ENCODE data around the gene ACY1. TPM values are rescaled to one million over a fixed set of nuclear protein-coding genes. Genes with fewer than 3 reads are reported as not detected.

The ACY1 gene
- 50.3 TPM for total RNA-seq (2021; ENCODE audit: unreplicated experiment)
- 110 TPM for polyA plus RNA-seq (2012; ENCODE audit: insufficient read length)
- percentile 65 among the genes with signal in this experiment for Bru-seq, nascent RNA
- BruChase-seq, experiment 1, labeled RNA remaining after a 2-hour chase, result percentile 53 among the genes with signal in this experiment
- percentile 67 among the genes with signal in this experiment for BruChase-seq, experiment 2, labeled RNA remaining after a 6-hour chase
- long read RNA-seq, transcript ACY1-215 (15 exons, 1,684 nt), result major isoform, 18 of 43 reads
- long read RNA-seq, partial matches to known transcripts, result 7 of 43 reads
- long read RNA-seq, other reads (novel, unspliced or antisense), result 15 of 43 reads

GRCh38 chr3:51982838-51983577, at the start of gene ACY1:
Gene ACY1 (plus strand): TSS chr3:51983535. CDS start chr3:51984065, 530 bp downstream.
- H3K9me3 ChIP-seq (ENCODE audit: control insufficient read depth, insufficient read depth, low read depth, low read length), result no peaks in the 10 kb centered on the region
- H3K27ac ChIP-seq (ENCODE audit: low read length), result peak within 1 kb of the TSS; percentile 89
- CTCF ChIA-PET, result interaction anchor here (0.7 to 1.6 kb wide), 5 partner anchors 9 to 41 kb away, joined by 3 to 9 read pairs (median 3); partner anchors contain the start of genes ABHD14B and RRP9
- in situ Hi-C loops (cut with HindIII; ENCODE audit: low pct_unique_long_range_greater_than_20kb, low sequenced_read_pairs), result no loop called here
- POLR2A ChIA-PET, result interaction anchor here (0.7 to 1.1 kb wide), 3 partner anchors 8 to 74 kb away, joined by 3 to 4 read pairs (median 3); no protein-coding TSS in a partner anchor
- TF ChIP-seq, protein P1, sequence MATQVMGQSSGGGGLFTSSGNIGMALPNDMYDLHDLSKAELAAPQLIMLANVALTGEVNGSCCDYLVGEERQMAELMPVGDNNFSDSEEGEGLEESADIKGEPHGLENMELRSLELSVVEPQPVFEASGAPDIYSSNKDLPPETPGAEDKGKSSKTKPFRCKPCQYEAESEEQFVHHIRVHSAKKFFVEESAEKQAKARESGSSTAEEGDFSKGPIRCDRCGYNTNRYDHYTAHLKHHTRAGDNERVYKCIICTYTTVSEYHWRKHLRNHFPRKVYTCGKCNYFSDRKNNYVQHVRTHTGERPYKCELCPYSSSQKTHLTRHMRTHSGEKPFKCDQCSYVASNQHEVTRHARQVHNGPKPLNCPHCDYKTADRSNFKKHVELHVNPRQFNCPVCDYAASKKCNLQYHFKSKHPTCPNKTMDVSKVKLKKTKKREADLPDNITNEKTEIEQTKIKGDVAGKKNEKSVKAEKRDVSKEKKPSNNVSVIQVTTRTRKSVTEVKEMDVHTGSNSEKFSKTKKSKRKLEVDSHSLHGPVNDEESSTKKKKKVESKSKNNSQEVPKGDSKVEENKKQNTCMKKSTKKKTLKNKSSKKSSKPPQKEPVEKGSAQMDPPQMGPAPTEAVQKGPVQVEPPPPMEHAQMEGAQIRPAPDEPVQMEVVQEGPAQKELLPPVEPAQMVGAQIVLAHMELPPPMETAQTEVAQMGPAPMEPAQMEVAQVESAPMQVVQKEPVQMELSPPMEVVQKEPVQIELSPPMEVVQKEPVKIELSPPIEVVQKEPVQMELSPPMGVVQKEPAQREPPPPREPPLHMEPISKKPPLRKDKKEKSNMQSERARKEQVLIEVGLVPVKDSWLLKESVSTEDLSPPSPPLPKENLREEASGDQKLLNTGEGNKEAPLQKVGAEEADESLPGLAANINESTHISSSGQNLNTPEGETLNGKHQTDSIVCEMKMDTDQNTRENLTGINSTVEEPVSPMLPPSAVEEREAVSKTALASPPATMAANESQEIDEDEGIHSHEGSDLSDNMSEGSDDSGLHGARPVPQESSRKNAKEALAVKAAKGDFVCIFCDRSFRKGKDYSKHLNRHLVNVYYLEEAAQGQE (IDR thresholded peaks at IDR 0.05; ENCODE audit: insufficient read depth in 1 of 2, low read depth in 2 of 2, low read length in 1 of 2), result no peak
- TF ChIP-seq, protein P2, sequence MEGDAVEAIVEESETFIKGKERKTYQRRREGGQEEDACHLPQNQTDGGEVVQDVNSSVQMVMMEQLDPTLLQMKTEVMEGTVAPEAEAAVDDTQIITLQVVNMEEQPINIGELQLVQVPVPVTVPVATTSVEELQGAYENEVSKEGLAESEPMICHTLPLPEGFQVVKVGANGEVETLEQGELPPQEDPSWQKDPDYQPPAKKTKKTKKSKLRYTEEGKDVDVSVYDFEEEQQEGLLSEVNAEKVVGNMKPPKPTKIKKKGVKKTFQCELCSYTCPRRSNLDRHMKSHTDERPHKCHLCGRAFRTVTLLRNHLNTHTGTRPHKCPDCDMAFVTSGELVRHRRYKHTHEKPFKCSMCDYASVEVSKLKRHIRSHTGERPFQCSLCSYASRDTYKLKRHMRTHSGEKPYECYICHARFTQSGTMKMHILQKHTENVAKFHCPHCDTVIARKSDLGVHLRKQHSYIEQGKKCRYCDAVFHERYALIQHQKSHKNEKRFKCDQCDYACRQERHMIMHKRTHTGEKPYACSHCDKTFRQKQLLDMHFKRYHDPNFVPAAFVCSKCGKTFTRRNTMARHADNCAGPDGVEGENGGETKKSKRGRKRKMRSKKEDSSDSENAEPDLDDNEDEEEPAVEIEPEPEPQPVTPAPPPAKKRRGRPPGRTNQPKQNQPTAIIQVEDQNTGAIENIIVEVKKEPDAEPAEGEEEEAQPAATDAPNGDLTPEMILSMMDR (IDR thresholded peaks at IDR 0.05), result no peak
- TF ChIP-seq SIN3A (IDR thresholded peaks at IDR 0.05; ENCODE audit: borderline replicate concordance, insufficient read depth, low read depth, low read length), result peak; percentile 48; the same call in 1 of the 2 replicates
- peak; percentile 79 for TF ChIP-seq POLR2AphosphoS5 (IDR thresholded peaks at IDR 0.05; ENCODE audit: low read depth, low read length)
- TF ChIP-seq TCF7L2 (IDR thresholded peaks at IDR 0.05; ENCODE audit: low read depth, low read length), result no peak
- peaks cover 12% of the 10 kb centered on the region for H3K4me1 ChIP-seq (ENCODE audit: control insufficient read depth, insufficient read depth, low read length)
- intact Hi-C loops (cut with micrococcal nuclease; ENCODE audit: unreplicated experiment), result no loop called here
- H3K27me3 ChIP-seq (ENCODE audit: control insufficient read depth, insufficient read depth, low read length), result no peaks in the 10 kb centered on the region
- DNase-seq (ENCODE audit: low read depth, low spot score) (no peak), ATAC-seq (peak; percentile 91)
- peak within 1 kb of the TSS; percentile 63 to 73 for H3K4me3 ChIP-seq (ENCODE audit: low read depth in 2 of 2, low read length in 2 of 2)
- no peaks in the 10 kb centered on the region for H3K36me3 ChIP-seq (ENCODE audit: control insufficient read depth, insufficient read depth, low read length)
- BruUV-seq (replicated peaks), result no TSS peak

- CTCF ChIA-PET, result no interaction called here
- no peaks in the 10 kb centered on the region for H3K36me3 ChIP-seq (ENCODE audit: control insufficient read depth, insufficient read depth, low read length)
- intact Hi-C loops (cut with micrococcal nuclease; ENCODE audit: unreplicated experiment), result no loop called here
These were observed 49.0 kb upstream of the ACY1 start for GRCh38 chr3:51934139-51934850.

More at GRCh38 chr3:51934139-51934850, 49.0 kb upstream of the ACY1 start:
- no peak overlapping the region for H3K4me3 ChIP-seq (ENCODE audit: low read depth in 2 of 2, low read length in 2 of 2)
- ATAC-seq (no peak), DNase-seq (ENCODE audit: low read depth, low spot score) (no peak)
- BruUV-seq (replicated peaks), result no TSS peak
- H3K4me1 ChIP-seq (ENCODE audit: control insufficient read depth, insufficient read depth, low read length), result no peaks in the 10 kb centered on the region
- H3K9me3 ChIP-seq (ENCODE audit: control insufficient read depth, insufficient read depth, low read depth, low read length), result no peaks in the 10 kb centered on the region
- TF ChIP-seq, protein P1 (IDR thresholded peaks at IDR 0.05; ENCODE audit: insufficient read depth in 1 of 2, low read depth in 2 of 2, low read length in 1 of 2), result peak; percentile 60 to 72; a peak in 2 of 4 replicates
- TF ChIP-seq, protein P2 (IDR thresholded peaks at IDR 0.05), result no peak
- POLR2A ChIA-PET, result no interaction called here
- in situ Hi-C loops (cut with HindIII; ENCODE audit: low pct_unique_long_range_greater_than_20kb, low sequenced_read_pairs), result no loop called here
- H3K27me3 ChIP-seq (ENCODE audit: control insufficient read depth, insufficient read depth, low read length), result no peaks in the 10 kb centered on the region
- H3K27ac ChIP-seq (ENCODE audit: low read length), result no peak overlapping the region

Data from Panc1 (cell line).